NOMO-1 treated with dmso at 0.1 percent for 144 hours (cell line): Measurements from ENCODE around the gene CADM2.
"Not testable (repeated sequence)": the region's sequence is repeated elsewhere in the genome, so short reads cannot be mapped to it uniquely, and the experiment has no call there.

ENCODE experiments used
- DNase-seq: peaks from one replicate; lab custom pipeline; 2025; ENCODE audit not compliant: unreplicated experiment; lab: John Stamatoyannopoulos, UW

Gene CADM2

GRCh38 chr3:85631070-85631469 is 672.3 kb downstream of the CADM2 start:
- DNase-seq: no peak

DNA sequence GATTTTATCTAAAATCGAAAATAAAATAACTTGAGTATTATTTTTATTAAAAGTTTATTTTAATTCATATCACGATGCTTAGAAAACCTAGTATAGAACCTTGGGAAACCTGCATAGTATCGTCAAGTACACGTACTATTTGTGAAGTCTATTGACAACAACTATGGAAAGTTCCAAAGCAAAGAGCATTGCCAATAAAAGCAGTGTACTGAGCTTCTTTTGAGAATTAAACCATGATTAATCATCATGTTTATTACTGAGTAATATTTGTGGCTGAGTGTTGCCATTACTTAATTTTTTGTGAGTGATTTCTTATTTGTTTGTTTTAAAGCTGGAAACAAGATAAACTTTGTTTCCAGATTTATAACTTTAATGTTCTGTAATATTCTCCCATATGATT is 674.1 kb downstream of the CADM2 start:
- DNase-seq: no peak

DNA sequence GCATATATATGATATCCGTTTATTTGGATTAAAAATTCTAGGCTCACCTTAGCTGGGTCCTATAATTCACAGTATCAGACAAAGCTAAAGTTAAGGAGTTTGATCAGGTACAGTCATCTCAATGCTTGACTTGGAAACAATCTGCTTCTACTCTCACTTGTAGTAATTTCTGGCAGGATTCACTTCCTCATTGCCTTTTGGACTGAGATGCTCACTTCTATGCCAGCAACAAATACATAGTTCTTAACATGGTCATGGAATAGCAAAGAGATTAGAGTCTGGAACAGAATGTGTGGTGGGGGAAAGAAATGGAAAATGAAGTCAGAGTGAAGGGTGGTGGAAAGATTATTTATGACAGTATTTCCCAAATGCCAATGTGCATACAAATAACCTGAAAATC is 693.6 kb downstream of the CADM2 start:
- DNase-seq: no peak

GRCh38 chr3:85660451-85660850 is 701.7 kb downstream of the CADM2 start:
- DNase-seq: no peak

DNA sequence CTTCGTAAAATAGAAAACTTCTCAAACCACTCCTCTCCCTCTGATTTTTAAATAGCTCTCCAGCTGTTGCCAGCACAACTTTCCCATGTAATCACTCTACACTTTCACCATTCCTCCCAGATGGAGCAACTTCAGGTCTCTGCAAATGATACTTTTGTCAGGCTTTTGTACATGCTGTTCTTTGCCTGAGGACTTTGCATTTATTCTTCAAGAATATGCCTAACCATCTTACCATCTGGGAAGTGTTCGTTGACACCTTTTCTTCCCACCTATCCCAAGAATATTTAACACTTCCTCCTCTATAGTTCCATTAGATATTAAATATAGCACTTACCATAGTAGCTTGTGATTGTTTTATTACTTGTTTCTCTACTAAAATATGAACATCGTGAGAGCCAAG is 703.7 kb downstream of the CADM2 start:
- DNase-seq: no peak

GRCh38 chr3:85667744-85668143 is 709.0 kb downstream of the CADM2 start:
- no peak for DNase-seq

- no peak for DNase-seq
Observed at GRCh38 chr3:85670634-85671205, 711.9 kb downstream of the CADM2 start.

GRCh38 chr3:85672761-85673160 is 714.0 kb downstream of the CADM2 start:
- DNase-seq: no peak

GRCh38 chr3:85678713-85679112 is 719.9 kb downstream of the CADM2 start:
- DNase-seq: no peak

GRCh38 chr3:85681906-85682305 is 723.1 kb downstream of the CADM2 start:
- no peak for DNase-seq

DNA sequence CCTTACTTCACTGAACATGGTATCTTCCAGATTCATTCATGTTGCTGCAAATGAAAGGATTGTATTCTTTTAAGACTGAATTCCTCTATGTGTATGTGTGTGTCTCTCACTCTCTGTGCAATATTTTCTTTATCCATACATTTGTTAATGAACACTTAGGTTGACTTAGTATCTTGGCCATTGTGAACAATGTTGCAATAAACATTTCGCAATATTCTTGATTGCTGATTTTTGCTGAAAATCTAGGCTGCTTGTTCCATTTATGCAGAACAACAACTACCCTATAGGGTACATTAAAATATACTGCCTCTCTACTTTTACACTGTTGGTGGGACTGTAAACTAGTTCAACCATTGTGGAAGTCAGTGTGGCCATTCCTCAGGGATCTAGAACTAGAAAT is 732.4 kb downstream of the CADM2 start:
- DNase-seq: no peak

DNA sequence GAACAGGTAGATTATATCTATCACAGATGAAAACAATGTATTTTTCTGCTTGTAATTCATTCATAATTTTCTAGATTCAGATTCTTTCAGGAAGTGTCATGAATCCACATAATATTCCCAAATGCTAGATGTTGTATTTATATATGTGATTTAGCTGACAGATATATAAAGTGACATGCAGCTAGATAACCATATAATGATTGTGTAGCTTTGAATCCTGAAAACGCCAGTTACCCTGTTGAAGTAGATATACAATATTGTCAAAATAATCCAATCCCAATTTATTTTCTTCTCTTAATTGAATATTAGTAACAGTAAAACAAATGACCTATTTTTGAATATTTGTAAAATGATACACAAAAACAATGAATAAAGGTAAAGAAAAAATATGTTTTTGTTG is 738.4 kb downstream of the CADM2 start:
- no peak for DNase-seq

DNA sequence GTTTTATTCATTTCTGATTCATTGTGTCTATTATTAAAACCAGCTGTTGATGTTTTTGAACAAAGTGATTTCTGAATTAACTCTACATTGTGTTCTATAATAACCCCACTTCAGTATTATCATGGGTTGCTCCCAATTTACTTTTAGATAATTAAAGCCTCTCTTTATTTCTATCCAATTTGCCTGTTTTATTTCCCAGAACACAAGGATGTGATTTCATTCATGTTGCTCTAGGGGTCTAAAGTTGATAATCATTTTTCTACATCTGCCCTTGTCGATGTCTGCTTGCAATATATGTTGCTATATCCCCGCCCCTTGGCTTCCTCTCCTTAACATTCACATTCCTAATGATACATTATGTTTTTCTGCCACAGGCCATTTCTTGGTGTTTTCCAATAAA is 747.3 kb downstream of the CADM2 start:
- DNase-seq: no peak

DNA sequence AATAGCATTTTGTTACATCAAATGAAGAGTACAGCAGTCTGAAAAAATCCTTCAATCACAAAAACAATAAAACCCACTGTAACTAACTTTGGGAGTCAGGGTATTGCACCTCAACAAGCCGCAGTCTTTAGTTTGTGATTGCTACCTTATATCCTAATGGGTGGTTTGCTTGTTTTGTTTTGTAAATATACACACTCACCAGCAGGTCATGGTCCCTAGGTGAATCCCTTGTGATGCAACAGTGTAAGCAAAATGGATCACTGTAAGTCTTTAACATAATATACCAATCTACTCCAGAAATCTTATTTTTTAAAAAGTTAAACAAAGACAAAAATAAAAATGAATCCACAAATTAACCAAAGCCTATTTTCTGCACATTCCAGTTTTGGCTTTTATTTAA is 749.5 kb downstream of the CADM2 start:
- not testable (repeated sequence) for DNase-seq

- DNase-seq: no peak
Observed at GRCh38 chr3:85709346-85709892, 750.6 kb downstream of the CADM2 start.

GRCh38 chr3:85710490-85710889 is 751.7 kb downstream of the CADM2 start:
- no peak for DNase-seq

DNA sequence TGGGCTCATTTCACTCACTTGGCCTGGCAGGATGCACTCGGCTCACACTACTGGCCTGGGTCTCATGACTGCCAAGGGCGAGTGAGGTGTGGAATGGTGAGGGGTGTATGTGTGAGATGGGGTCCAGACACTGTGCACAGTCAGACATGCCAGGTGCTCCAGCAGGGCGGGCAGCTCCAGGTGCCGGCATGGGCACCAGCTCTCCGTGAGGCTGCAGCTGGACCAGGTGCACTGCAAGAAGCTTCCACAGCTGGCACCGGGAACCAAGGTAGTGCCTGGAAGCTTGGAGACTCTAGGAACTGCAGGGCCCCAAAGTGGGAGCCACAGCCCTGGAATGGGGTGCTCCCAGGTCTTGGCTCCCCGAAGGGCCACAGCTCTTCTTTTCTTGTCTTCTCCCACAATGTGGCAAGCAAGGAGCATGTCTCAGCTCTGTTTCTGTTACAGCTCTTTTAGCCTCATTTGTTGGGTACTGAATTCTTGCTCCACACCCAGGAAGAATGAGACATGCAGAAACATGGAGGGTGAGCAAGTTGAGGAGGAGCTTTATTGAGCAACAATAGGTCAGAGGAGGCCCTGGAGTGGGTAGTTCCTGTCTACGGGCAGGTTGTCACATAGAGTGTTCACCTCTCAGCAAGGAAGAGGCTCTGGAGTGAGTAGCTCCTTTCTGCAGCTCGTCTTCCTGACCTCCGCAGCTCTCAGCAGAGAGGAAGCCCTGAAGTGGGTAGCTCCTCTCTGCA is 762.8 kb downstream of the CADM2 start:
- DNase-seq: no peak

- no peak for DNase-seq
Observed at GRCh38 chr3:85725809-85726208, 767.0 kb downstream of the CADM2 start.

DNA sequence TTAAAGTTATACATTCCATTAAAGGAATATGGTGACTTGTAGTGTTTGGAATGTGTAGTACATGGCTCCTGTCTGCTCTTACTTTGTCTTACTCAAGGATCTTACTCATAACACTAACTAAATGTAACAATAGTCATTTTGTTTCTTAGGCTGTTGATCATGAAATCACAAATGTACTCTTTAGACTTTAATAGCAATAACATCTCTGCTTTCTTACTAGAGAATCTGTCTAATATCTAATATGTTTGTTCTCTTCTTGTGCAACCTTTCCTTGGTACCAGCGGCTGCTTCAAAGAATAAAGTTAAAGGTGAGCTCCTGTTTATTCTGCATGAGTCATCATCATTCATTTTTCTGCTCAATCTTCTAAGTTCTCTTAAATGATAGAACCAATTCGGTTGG is 767.5 kb downstream of the CADM2 start:
- DNase-seq: no peak

DNA sequence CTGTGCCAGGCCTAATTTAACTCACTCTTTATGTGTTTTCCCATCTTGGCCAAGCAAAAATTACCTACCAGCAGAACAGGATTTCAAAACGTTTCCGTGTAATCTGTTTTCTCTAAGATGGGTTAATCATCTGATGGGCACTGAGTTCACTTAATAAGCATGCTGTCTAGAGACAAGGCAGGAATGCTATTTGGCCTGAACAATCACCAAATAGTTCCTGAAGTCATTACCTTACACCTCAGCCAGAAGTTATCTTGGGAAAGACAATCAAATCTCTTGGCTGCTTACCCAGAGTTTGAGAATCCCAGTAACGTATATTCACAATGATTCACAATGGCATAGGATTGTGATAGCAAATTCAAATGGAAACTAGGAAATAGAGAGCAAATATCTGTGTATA is 779.1 kb downstream of the CADM2 start:
- DNase-seq: no peak

DNA sequence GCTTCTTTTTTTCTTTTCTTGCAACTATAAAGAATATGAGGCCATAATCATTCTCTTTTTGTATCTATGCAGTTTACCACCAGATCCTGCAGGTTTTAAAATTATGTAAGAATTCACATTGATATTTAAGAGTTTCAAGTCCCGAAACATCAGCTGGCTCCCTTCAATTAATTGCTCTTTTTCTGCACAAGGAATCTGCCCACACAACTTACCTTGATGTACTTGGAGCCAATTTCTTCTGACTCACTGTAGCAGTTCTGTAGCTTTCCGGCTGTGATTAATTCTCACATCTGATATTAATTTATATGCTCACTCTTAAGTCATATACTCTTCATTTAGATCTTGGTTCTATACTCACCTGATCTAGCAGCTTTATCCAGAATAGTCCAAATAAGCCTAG is 781.8 kb downstream of the CADM2 start:
- no peak for DNase-seq

GRCh38 chr3:85758442-85758841 is 799.7 kb downstream of the CADM2 start:
- DNase-seq: no peak

- no peak for DNase-seq
Observed at GRCh38 chr3:85760342-85760741, 801.6 kb downstream of the CADM2 start.
